Adrenal gland (tissue), 5 donors: Measurements from ENCODE around the gene GMDS.

Experiments used
- CTCF ChIP-seq, 6 experiments: fragments of 450-650 bp in 4 of 6; fragments of 200-600 bp in 2 of 6; sonication (generic) in 1 of 6; IDR thresholded peaks; 1 replicate in 5 of 6; 2 replicates in 1 of 6; pipeline versions ENCODE4 v1.5.1 to v1.8.0; 2016 to 2021; ENCODE audit warnings: antibody characterized with exemption in 6 of 6, mild to moderate bottlenecking in 2 of 6, moderate library complexity in 1 of 6
- POLR2A ChIP-seq, 2 donors: fragments of 450-650 bp; IDR thresholded peaks; one replicate each; pipeline ENCODE4 v1.6.1; 2017; ENCODE audit warnings: antibody characterized with exemption in 2 of 2, mild to moderate bottlenecking in 2 of 2, moderate library complexity in 1 of 2
- donor health status: DM: no; HTN: no; CAD: no.

GRCh38 chr6:1626481-1626880, 618.9 kb downstream of the GMDS start:
- TF ChIP-seq POLR2A (IDR thresholded peaks at IDR 0.05) (no peak), CTCF (IDR thresholded peaks at IDR 0.05) (no peak)
